IMR-90 (cell line): ENCODE results near the gene PRKAG1. TPM values are rescaled to one million over a fixed set of nuclear protein-coding genes. Genes with fewer than 3 reads are reported as not detected.

Experiments used
- ATAC-seq: fragments of 200-7000 bp; cut with Tn5 transposase; 2 replicates; pipeline ENCODE4 v1.9.1; 2020; ENCODE audit warnings: low read depth, mild to moderate bottlenecking, moderate library complexity
- BruUV-seq: library from RNA; stranded (reverse); fragments of 400-500 nt; replicated peaks from 2 replicates; lab custom pipeline; 2021; lab: Mats Ljungman, UMichigan
- CTCF ChIA-PET: fragments of 300-600 bp; formaldehyde crosslinking; extraction: SDS; loops from one replicate; lab custom pipeline; 2021; ENCODE audit warnings: antibody characterized with exemption; lab: Yijun Ruan, JAX
- POLR2A ChIA-PET: fragments of 300-600 bp; sonication (Branson Sonifier 250); formaldehyde crosslinking; loops from one replicate; lab custom pipeline; 2022; ENCODE audit warnings: antibody characterized with exemption; ENCODE audit not compliant: unreplicated experiment; lab: Charles Lee
- DNase-seq: peaks from one replicate; pipeline ENCODE4 v3.0.0; 2013
- H2AFZ ChIP-seq: replicated peaks from 2 replicates; pipeline ENCODE3; 2013; ENCODE audit warnings: low read length, mild to moderate bottlenecking; ENCODE audit not compliant: poor library complexity
- H2AK5ac ChIP-seq: 2 replicates; pipeline ENCODE4 v1.6.1; 2013; ENCODE audit warnings: low read depth, low read length, inconsistent platforms
- H2AK9ac ChIP-seq: replicated peaks from 2 replicates; pipeline ENCODE3; 2013; ENCODE audit warnings: mild to moderate bottlenecking, low read depth, low read length, moderate library complexity; ENCODE audit not compliant: poor library complexity
- H2BK120ac ChIP-seq: 2 replicates; pipeline ENCODE4 v1.6.1; 2013; ENCODE audit warnings: low read depth, low read length, inconsistent platforms
- H2BK15ac ChIP-seq: 3 replicates; pipeline ENCODE4 v1.6.1; 2013; ENCODE audit warnings: low read depth, low read length, inconsistent platforms
- H2BK20ac ChIP-seq: 2 replicates; pipeline ENCODE4 v1.6.1; 2013; ENCODE audit warnings: low read depth, mild to moderate bottlenecking, inconsistent platforms, low read length, moderate library complexity
- H2BK5ac ChIP-seq: 2 replicates; pipeline ENCODE4 v1.6.1; 2013; ENCODE audit warnings: mild to moderate bottlenecking, low read depth, low read length, inconsistent platforms; ENCODE audit not compliant: poor library complexity, severe bottlenecking
- H3K14ac ChIP-seq: replicated peaks from 2 replicates; pipeline ENCODE4 v1.6.1; 2013; ENCODE audit warnings: low read depth, low read length, inconsistent platforms
- H3K18ac ChIP-seq: 2 replicates; pipeline ENCODE4 v1.6.1; 2013; ENCODE audit warnings: low read depth, low read length, control low read depth
- H3K23ac ChIP-seq: 2 replicates; pipeline ENCODE4 v1.6.1; 2013; ENCODE audit warnings: low read depth, low read length, inconsistent platforms
- H3K27ac ChIP-seq: 2 replicates; pipeline ENCODE4 v1.5.1; 2013; ENCODE audit warnings: mild to moderate bottlenecking, control low read depth, low read length; ENCODE audit not compliant: insufficient read depth
- H3K27me3 ChIP-seq: 2 replicates; pipeline ENCODE4 v1.6.1; 2013; ENCODE audit warnings: low read length; ENCODE audit not compliant: control insufficient read depth, insufficient read depth
- H3K36me3 ChIP-seq: 2 replicates; pipeline ENCODE4 v1.6.1; 2013; ENCODE audit warnings: low read length, mixed read lengths; ENCODE audit not compliant: control insufficient read depth, insufficient read depth
- H3K4ac ChIP-seq: 2 replicates; pipeline ENCODE4 v1.6.1; 2013; ENCODE audit warnings: low read depth, low read length, inconsistent platforms
- H3K4me1 ChIP-seq: 2 replicates; pipeline ENCODE4 v1.6.1; 2013; ENCODE audit warnings: low read length, mixed read lengths; ENCODE audit not compliant: control insufficient read depth, insufficient read depth
- H3K4me2 ChIP-seq: 2 replicates; pipeline ENCODE4 v1.6.1; 2013; ENCODE audit warnings: low read depth, mild to moderate bottlenecking, control low read depth, low read length, moderate library complexity
- H3K4me3 ChIP-seq: 2 replicates; pipeline ENCODE4 v1.5.1; 2013; ENCODE audit warnings: low read depth, mild to moderate bottlenecking, control low read depth, low read length, moderate library complexity; ENCODE audit not compliant: insufficient read depth
- H3K56ac ChIP-seq: 2 replicates; pipeline ENCODE4 v1.6.1; 2013; ENCODE audit warnings: low read length, inconsistent platforms; ENCODE audit not compliant: insufficient read depth; ENCODE audit errors: extremely low read depth
- H3K79me1 ChIP-seq, 2 experiments: 2 replicates each; pipeline ENCODE4 v1.6.1; 2013; ENCODE audit warnings: low read length in 2 of 2, inconsistent platforms in 1 of 2, low read depth in 1 of 2
- H3K9ac ChIP-seq: 2 replicates; pipeline ENCODE4 v1.6.1; 2013; ENCODE audit warnings: low read depth, low read length, control low read depth
- H3K9me1 ChIP-seq: 2 replicates; pipeline ENCODE4 v1.6.1; 2013; ENCODE audit warnings: low read length, inconsistent platforms; ENCODE audit not compliant: insufficient read depth
- H3K9me3 ChIP-seq: 2 replicates; pipeline ENCODE4 v1.6.1; 2013; ENCODE audit warnings: low read length; ENCODE audit not compliant: control insufficient read depth, insufficient read depth
- H4K20me1 ChIP-seq: 2 replicates; pipeline ENCODE4 v1.6.1; 2013; ENCODE audit warnings: low read length, inconsistent platforms; ENCODE audit not compliant: insufficient read depth
- H4K5ac ChIP-seq: 2 replicates; pipeline ENCODE4 v1.6.1; 2013; ENCODE audit warnings: mild to moderate bottlenecking, low read depth, low read length, control low read depth
- H4K8ac ChIP-seq, 2 experiments: 2 replicates each; pipeline ENCODE4 v1.6.1; 2013; ENCODE audit warnings: low read depth in 2 of 2, low read length in 2 of 2, control low read depth in 1 of 2, inconsistent platforms in 1 of 2
- H4K91ac ChIP-seq: 2 replicates; pipeline ENCODE4 v1.6.1; 2013; ENCODE audit warnings: low read depth, low read length, inconsistent platforms; ENCODE audit not compliant: insufficient read depth
- BHLHE40 ChIP-seq: fragments of 150-350 bp; IDR thresholded peaks from 2 replicates; pipeline ENCODE4 v1.6.1; 2016; ENCODE audit warnings: mild to moderate bottlenecking, low read depth, low read length
- CEBPB ChIP-seq: IDR thresholded peaks from 2 replicates; pipeline ENCODE4 v1.6.1; 2012; ENCODE audit warnings: low read depth, low read length, improper control_type of control experiment
- CHD1 ChIP-seq: IDR thresholded peaks from 2 replicates; pipeline ENCODE4 v1.6.1; 2012; ENCODE audit warnings: low read depth, low read length, improper control_type of control experiment
- CTCF ChIP-seq: conservative IDR thresholded peaks from 2 replicates; pipeline ENCODE4 v1.5.1; 2012; ENCODE audit warnings: mild to moderate bottlenecking, low read depth, low read length, improper control_type of control experiment
- FOS ChIP-seq: fragments of 150-350 bp; IDR thresholded peaks from 2 replicates; pipeline ENCODE4 v1.6.1; 2016; ENCODE audit warnings: low read depth, low read length
- MXI1 ChIP-seq: IDR thresholded peaks from 2 replicates; pipeline ENCODE4 v1.6.1; 2012; ENCODE audit warnings: low read depth, mild to moderate bottlenecking, low read length, moderate library complexity, borderline replicate concordance
- POLR2A ChIP-seq: IDR thresholded peaks from 2 replicates; pipeline ENCODE4 v1.6.1; 2012; ENCODE audit warnings: mild to moderate bottlenecking, low read depth, low read length
- RAD21 ChIP-seq: IDR thresholded peaks from 2 replicates; pipeline ENCODE4 v1.6.1; 2012; ENCODE audit warnings: low read length, improper control_type of control experiment
- RCOR1 ChIP-seq: IDR thresholded peaks from 2 replicates; pipeline ENCODE4 v1.6.1; 2012; ENCODE audit warnings: mild to moderate bottlenecking, low read length, improper control_type of control experiment; ENCODE audit not compliant: insufficient replicate concordance
- RFX5 ChIP-seq: IDR thresholded peaks from 2 replicates; pipeline ENCODE4 v1.8.0; 2012; ENCODE audit warnings: low read depth, mild to moderate bottlenecking, low read length, moderate library complexity
- SMC3 ChIP-seq: fragments of 150-350 bp; IDR thresholded peaks from 2 replicates; pipeline ENCODE4 v1.6.1; 2016; ENCODE audit warnings: low read depth, mild to moderate bottlenecking, antibody characterized with exemption, low read length, moderate library complexity
- USF2 ChIP-seq: fragments of 150-350 bp; IDR thresholded peaks from 2 replicates; pipeline ENCODE4 v1.6.1; 2017; ENCODE audit warnings: mild to moderate bottlenecking, antibody characterized with exemption, low read length, low read depth
- dilution Hi-C: fragments of 300-500 bp; cut with HindIII; formaldehyde crosslinking; loops from one replicate; pipeline ENCODE4 v1.14.3; 2018; ENCODE audit warnings: low sequenced_read_pairs; ENCODE audit not compliant: unreplicated experiment
- in situ Hi-C: fragments of 300-500 bp; cut with MboI; formaldehyde crosslinking; loops from 3 replicates; pipeline ENCODE4 v1.14.3; 2019; ENCODE audit warnings: low sequenced_read_pairs, inconsistent platforms, mixed read lengths
- intact Hi-C: fragments of 100-400 bp; cut with micrococcal nuclease; formaldehyde crosslinking; loops from 2 replicates; pipeline ENCODE4 v1.10.0; 2022
- polyA plus RNA-seq, 3 experiments: library from polyadenylated mRNA; depleted of rRNA; stranded (reverse); fragments of >200 nt; gene quantifications; 2 replicates each; pipeline ENCODE4 v1.2.3, GENCODE V29; 2012; ENCODE audit warnings: low replicate concordance in 1 of 3
- total RNA-seq: library from RNA; depleted of rRNA; stranded (reverse); fragments of >200 nt; gene quantifications from 2 replicates; pipeline ENCODE4 v1.2.3, GENCODE V29; 2012
- TF ChIP-seq, protein P1 (sequence below): fragments of 150-350 bp; IDR thresholded peaks from 2 replicates; pipeline ENCODE4 v1.6.1; 2016; ENCODE audit warnings: low read depth, mild to moderate bottlenecking, low read length, moderate library complexity, borderline replicate concordance

The PRKAG1 gene
- total and polyA plus RNA-seq, 2 of the 4 experiments (the other 2 are of a cell fraction) = 81.1 to 106 TPM

GRCh38 chr12:48961801-48962200 lies 56.8 kb downstream of the PRKAG1 start:
- Histone ChIP-seq H2AK5ac (no peak overlapping the region), H3K56ac (no peak overlapping the region), H3K14ac (no peak overlapping the region), H3K23ac (no peak overlapping the region), H3K27ac (no peak overlapping the region), H3K4me3 (no peak overlapping the region), H3K4ac (no peak overlapping the region), H2AFZ (no peak overlapping the region), H3K27me3 (peaks cover 29% of the 10 kb centered on the region), H2BK5ac (no peak overlapping the region), H3K9me3 (no peaks in the 10 kb centered on the region), H2BK120ac (no peak overlapping the region), H4K20me1 (no peaks in the 10 kb centered on the region), H2AK9ac (no peak overlapping the region), H3K9ac (no peak overlapping the region), H2BK15ac (no peak overlapping the region), H3K18ac (no peak overlapping the region), H3K4me2 (no peak overlapping the region), H4K91ac (no peak overlapping the region), H4K8ac (no peak overlapping the region), H3K4me1 (0 out of 2 replicates have a peak, but pooled peaks cover 1% of the 10 kb centered on the region), H3K36me3 (no peaks in the 10 kb centered on the region), H2BK20ac (no peak overlapping the region), H3K9me1 (no peaks in the 10 kb centered on the region), H4K5ac (no peak overlapping the region), H3K79me1 (peaks cover 0 to 4% of the 10 kb centered on the region in 2 experiments; a peak in 2 of 4 replicates)
- no peak for TF ChIP-seq POLR2A
- no peak for TF ChIP-seq RAD21
- no peak for TF ChIP-seq BHLHE40
- TF ChIP-seq RFX5 = no peak
- TF ChIP-seq, protein P1, sequence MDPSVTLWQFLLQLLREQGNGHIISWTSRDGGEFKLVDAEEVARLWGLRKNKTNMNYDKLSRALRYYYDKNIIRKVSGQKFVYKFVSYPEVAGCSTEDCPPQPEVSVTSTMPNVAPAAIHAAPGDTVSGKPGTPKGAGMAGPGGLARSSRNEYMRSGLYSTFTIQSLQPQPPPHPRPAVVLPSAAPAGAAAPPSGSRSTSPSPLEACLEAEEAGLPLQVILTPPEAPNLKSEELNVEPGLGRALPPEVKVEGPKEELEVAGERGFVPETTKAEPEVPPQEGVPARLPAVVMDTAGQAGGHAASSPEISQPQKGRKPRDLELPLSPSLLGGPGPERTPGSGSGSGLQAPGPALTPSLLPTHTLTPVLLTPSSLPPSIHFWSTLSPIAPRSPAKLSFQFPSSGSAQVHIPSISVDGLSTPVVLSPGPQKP = no peak
- no peak for TF ChIP-seq CEBPB
- TF ChIP-seq CHD1 = no peak
- TF ChIP-seq FOS = no peak
- no peak for TF ChIP-seq CTCF
- TF ChIP-seq USF2 = no peak
- no peak for TF ChIP-seq MXI1
- no peak for TF ChIP-seq SMC3
- no peak for TF ChIP-seq RCOR1
- intact Hi-C loops = no loop called here
- no TSS peak for BruUV-seq
- ChIA-PET POLR2A (no interaction called here), CTCF (no interaction called here)
- no peak for DNase-seq
- dilution Hi-C loops = no loop called here
- in situ Hi-C loops = no loop called here
- ATAC-seq = no peak
